Ascending aorta (tissue), 2 donors: ENCODE results near the gene GLUD2. TPM values are rescaled to one million over a fixed set of nuclear protein-coding genes. Genes with fewer than 3 reads are reported as not detected.
"Not testable (repeated sequence)": the region's sequence is repeated elsewhere in the genome, so short reads cannot be mapped to it uniquely, and the experiment has no call there.

Experiments
- DNase-seq, 2 donors: peaks; one replicate each; pipeline ENCODE4 v3.0.0-alpha.2; 2019; ENCODE audit warnings: low spot score in 2 of 2
- H3K27ac ChIP-seq, 2 donors: fragments of 200-600 bp; sonication (generic); one replicate each; pipeline ENCODE4 v1.5.1; 2016 to 2017; ENCODE audit warnings: mild to moderate bottlenecking in 1 of 2
- H3K27me3 ChIP-seq: fragments of 200-600 bp; sonication (generic); one replicate; pipeline ENCODE4 v1.5.1; 2017
- H3K36me3 ChIP-seq, 2 donors: fragments of 200-600 bp; sonication (generic); one replicate each; pipeline ENCODE4 v1.5.1; 2016
- H3K4me1 ChIP-seq, 2 donors: fragments of 200-600 bp; sonication (generic); one replicate each; pipeline ENCODE4 v1.5.1; 2016 to 2017; ENCODE audit warnings: mild to moderate bottlenecking in 1 of 2
- H3K4me3 ChIP-seq, 2 donors: fragments of 200-600 bp; sonication (generic); one replicate each; pipeline ENCODE4 v1.5.1; 2016 to 2017; ENCODE audit warnings: mild to moderate bottlenecking in 1 of 2
- H3K9me3 ChIP-seq, 2 donors: fragments of 200-600 bp; sonication (generic); one replicate each; pipeline ENCODE4 v1.5.1; 2016
- CTCF ChIP-seq, 3 experiments: fragments of 200-600 bp in 2 of 3; fragments of 450-650 bp in 1 of 3; sonication (generic) in 2 of 3; IDR thresholded peaks; one replicate each; pipeline ENCODE4 v1.5.1; 2016 to 2019; ENCODE audit warnings: antibody characterized with exemption in 3 of 3, mild to moderate bottlenecking in 1 of 3, moderate library complexity in 1 of 3
- intact Hi-C: fragments of 100-400 bp; cut with DNase I; formaldehyde crosslinking; loops from one replicate; pipeline ENCODE4 v1.15.1; 2023
- total RNA-seq: library from RNA; depleted of rRNA; stranded (reverse); fragments of >200 nt; gene quantifications from one replicate; pipeline ENCODE4 v1.1.0, GENCODE V29; 2016

The GLUD2 gene
- total RNA-seq, 1 donor from 2014 or later = 2.1 TPM

- H3K36me3 ChIP-seq = no peaks in the 10 kb centered on the region
- no peaks in the 10 kb centered on the region for H3K4me1 ChIP-seq
- H3K27ac ChIP-seq = no peak overlapping the region
- intact Hi-C loops = no loop called here
- TF ChIP-seq CTCF (IDR thresholded peaks at IDR 0.05) = no peak
- H3K4me3 ChIP-seq = no peak overlapping the region
- no peak for DNase-seq
- H3K27me3 ChIP-seq = no peaks in the 10 kb centered on the region
- H3K9me3 ChIP-seq = peaks cover 0 to 7% of the 10 kb centered on the region in 2 donors
These were observed 17.2 kb downstream of the GLUD2 start for GRCh38 chrX:121064579-121064978.

- intact Hi-C loops, H3K4me1 ChIP-seq, H3K36me3 ChIP-seq: not testable (repeated sequence)
These were observed 36.8 kb downstream of the GLUD2 start for GRCh38 chrX:121084247-121084646.

GRCh38 chrX:121084903-121085611 is 37.6 kb downstream of the GLUD2 start:
- Histone ChIP-seq H3K27me3 (no peaks in the 10 kb centered on the region), H3K9me3 (no peaks in the 10 kb centered on the region), H3K27ac (no peak overlapping the region), H3K36me3 (no peaks in the 10 kb centered on the region), H3K4me3 (no peak overlapping the region), H3K4me1 (no peaks in the 10 kb centered on the region)
- intact Hi-C loops = no loop called here
- no peak for TF ChIP-seq CTCF (IDR thresholded peaks at IDR 0.05)
- DNase-seq = no peak

More at GRCh38 chrX:121084247-121084646, 36.8 kb downstream of the GLUD2 start:
- H3K27me3 ChIP-seq, H3K4me3 ChIP-seq, DNase-seq, H3K9me3 ChIP-seq, H3K27ac ChIP-seq: not testable (repeated sequence)

- no peaks in the 10 kb centered on the region for H3K27me3 ChIP-seq
- H3K4me1 ChIP-seq = no peaks in the 10 kb centered on the region
- no peaks in the 10 kb centered on the region for H3K36me3 ChIP-seq
- intact Hi-C loops = no loop called here
- H3K27ac ChIP-seq = no peak overlapping the region
- H3K9me3 ChIP-seq = no peaks in the 10 kb centered on the region
- no peak for DNase-seq
- TF ChIP-seq CTCF (IDR thresholded peaks at IDR 0.05) = no peak
- H3K4me3 ChIP-seq = no peak overlapping the region
These were observed 38.2 kb downstream of the GLUD2 start for GRCh38 chrX:121085612-121086010.

GRCh38 chrX:121093011-121093410 is 45.6 kb downstream of the GLUD2 start:
- intact Hi-C loops = no loop called here
- DNase-seq = no peak
- Histone ChIP-seq H3K4me1 (no peaks in the 10 kb centered on the region), H3K9me3 (no peaks in the 10 kb centered on the region), H3K36me3 (no peaks in the 10 kb centered on the region), H3K27ac (no peak overlapping the region), H3K4me3 (no peak overlapping the region), H3K27me3 (no peaks in the 10 kb centered on the region)
- no peak for TF ChIP-seq CTCF (IDR thresholded peaks at IDR 0.05)

Other genes starting within 250 kb of the GLUD2 start
- gene CT47B1, start 171.7 kb upstream of the GLUD2 start, total RNA-seq = not detected
- not detected for gene CT47A11, start 110.5 kb upstream of the GLUD2 start, total RNA-seq
- gene CT47A10, start 105.6 kb upstream of the GLUD2 start, total RNA-seq = not detected
- not detected for gene CT47A9, start 100.7 kb upstream of the GLUD2 start, total RNA-seq
- gene CT47A8, start 95.9 kb upstream of the GLUD2 start, total RNA-seq = not detected
- gene CT47A7, start 91.0 kb upstream of the GLUD2 start, total RNA-seq = not detected
- not detected for gene CT47A6, start 86.1 kb upstream of the GLUD2 start, total RNA-seq
- gene CT47A5, start 81.3 kb upstream of the GLUD2 start, total RNA-seq = not detected
- gene CT47A4, start 76.4 kb upstream of the GLUD2 start, total RNA-seq = not detected
- gene CT47A3, start 71.5 kb upstream of the GLUD2 start, total RNA-seq = not detected
- gene CT47A2, start 66.7 kb upstream of the GLUD2 start, total RNA-seq = not detected
- not detected for gene CT47A1, start 61.9 kb upstream of the GLUD2 start, total RNA-seq